H9 (cell line): ENCODE results near the gene CACTIN. TPM values are rescaled to one million over a fixed set of nuclear protein-coding genes. Genes with fewer than 3 reads are reported as not detected.

Source experiments
- DNase-seq: peaks from one replicate; pipeline ENCODE4 v3.0.0-alpha.2; 2017
- H2AFZ ChIP-seq: one replicate; pipeline ENCODE4 v1.6.1; 2013; ENCODE audit warnings: mild to moderate bottlenecking, low read length, control low read depth, moderate library complexity
- H2AK5ac ChIP-seq: 2 replicates; pipeline ENCODE4 v1.6.1; 2013; ENCODE audit warnings: low read length, control low read depth, mixed read lengths; ENCODE audit not compliant: insufficient read length
- H2BK120ac ChIP-seq: one replicate; pipeline ENCODE4 v1.6.1; 2013; ENCODE audit warnings: low read depth, mild to moderate bottlenecking, low read length, control low read depth, inconsistent platforms; ENCODE audit not compliant: poor library complexity, severe bottlenecking
- H2BK12ac ChIP-seq: 2 replicates; pipeline ENCODE4 v1.6.1; 2013; ENCODE audit warnings: low read length, control low read depth, mixed read lengths, low read depth; ENCODE audit not compliant: insufficient read length
- H2BK15ac ChIP-seq: 2 replicates; pipeline ENCODE4 v1.6.1; 2013; ENCODE audit warnings: low read depth, low read length, control low read depth
- H2BK20ac ChIP-seq: one replicate; pipeline ENCODE4 v1.6.1; 2013; ENCODE audit warnings: low read depth, mild to moderate bottlenecking, low read length, control low read depth, inconsistent platforms; ENCODE audit not compliant: poor library complexity, severe bottlenecking
- H2BK5ac ChIP-seq: 2 replicates; pipeline ENCODE4 v1.6.1; 2013; ENCODE audit warnings: low read length, control low read depth, mixed read lengths; ENCODE audit not compliant: insufficient read length
- H3K14ac ChIP-seq: 2 replicates; pipeline ENCODE4 v1.6.1; 2013; ENCODE audit warnings: low read length, control low read depth; ENCODE audit not compliant: insufficient read depth
- H3K18ac ChIP-seq: 2 replicates; pipeline ENCODE4 v1.6.1; 2013; ENCODE audit warnings: low read depth, mild to moderate bottlenecking, mixed read lengths, low read length, control low read depth; ENCODE audit not compliant: insufficient read length
- H3K23ac ChIP-seq: 2 replicates; pipeline ENCODE4 v1.6.1; 2013; ENCODE audit warnings: low read length, control low read depth, mixed read lengths, low read depth; ENCODE audit not compliant: insufficient read length
- H3K23me2 ChIP-seq: 2 replicates; pipeline ENCODE4 v1.6.1; 2013; ENCODE audit warnings: low read depth, mild to moderate bottlenecking, mixed read lengths, low read length, control low read depth; ENCODE audit not compliant: insufficient read length, poor library complexity, severe bottlenecking
- H3K27ac ChIP-seq: 2 replicates; pipeline ENCODE4 v1.5.1; 2013; ENCODE audit warnings: low read length, control low read depth, mixed read lengths, low read depth; ENCODE audit not compliant: insufficient read length
- H3K27me3 ChIP-seq: 2 replicates; pipeline ENCODE4 v1.6.1; 2013; ENCODE audit warnings: low read length, control low read depth, inconsistent platforms; ENCODE audit not compliant: insufficient read depth
- H3K4ac ChIP-seq: 2 replicates; pipeline ENCODE4 v1.6.1; 2013; ENCODE audit warnings: low read depth, mild to moderate bottlenecking, control low read depth, inconsistent platforms, low read length, moderate library complexity
- H3K4me1 ChIP-seq: 2 replicates; pipeline ENCODE4 v1.6.1; 2013; ENCODE audit warnings: low read length, control low read depth, inconsistent platforms; ENCODE audit not compliant: insufficient read depth
- H3K4me2 ChIP-seq: 2 replicates; pipeline ENCODE4 v1.6.1; 2013; ENCODE audit warnings: low read length, control low read depth, mixed read lengths; ENCODE audit not compliant: insufficient read length, insufficient read depth
- H3K56ac ChIP-seq: 2 replicates; pipeline ENCODE4 v1.6.1; 2013; ENCODE audit warnings: low read depth, mild to moderate bottlenecking, mixed read lengths, low read length, control low read depth; ENCODE audit not compliant: insufficient read length
- H3K79me1 ChIP-seq: 2 replicates; pipeline ENCODE4 v1.6.1; 2013; ENCODE audit warnings: low read depth, mild to moderate bottlenecking, moderate library complexity, low read length, control low read depth, inconsistent platforms; ENCODE audit not compliant: insufficient read depth, poor library complexity, severe bottlenecking
- H3K79me2 ChIP-seq: 2 replicates; pipeline ENCODE4 v1.6.1; 2013; ENCODE audit warnings: low read length, control low read depth, inconsistent platforms; ENCODE audit not compliant: insufficient read depth
- H3K9ac ChIP-seq: 2 replicates; pipeline ENCODE4 v1.6.1; 2013; ENCODE audit warnings: low read length, control low read depth, mixed read lengths; ENCODE audit not compliant: insufficient read length; ENCODE audit errors: extremely low read depth
- H3K9me3 ChIP-seq: one replicate; pipeline ENCODE4 v1.6.1; 2013; ENCODE audit warnings: low read depth, low read length, inconsistent platforms; ENCODE audit not compliant: control insufficient read depth
- H3T11ph ChIP-seq: one replicate; pipeline ENCODE4 v1.6.1; 2013; ENCODE audit warnings: mild to moderate bottlenecking, low read length, control low read depth, inconsistent platforms
- H4K20me1 ChIP-seq: one replicate; pipeline ENCODE4 v1.6.1; 2013; ENCODE audit not compliant: control insufficient read depth, insufficient read length, insufficient read depth
- H4K5ac ChIP-seq: 2 replicates; pipeline ENCODE4 v1.6.1; 2013; ENCODE audit warnings: low read depth, mild to moderate bottlenecking, mixed read lengths, low read length, control low read depth; ENCODE audit not compliant: insufficient read length
- H4K8ac ChIP-seq: replicated peaks from 2 replicates; pipeline ENCODE4 v1.6.1; 2013; ENCODE audit warnings: low read length, control low read depth, mixed read lengths, low read depth; ENCODE audit not compliant: insufficient read length
- H4K91ac ChIP-seq: 2 replicates; pipeline ENCODE4 v1.6.1; 2013; ENCODE audit warnings: low read depth, mild to moderate bottlenecking, moderate library complexity, mixed read lengths, low read length, control low read depth; ENCODE audit not compliant: insufficient read length
- H3K27ac Mint-ChIP-seq, 3 experiments: 2 replicates in 2 of 3; 3 replicates in 1 of 3; pipeline ENCODE4 v1.8.0; 2020 to 2021; ENCODE audit warnings: mixed read lengths in 3 of 3, mild to moderate bottlenecking in 1 of 3, moderate library complexity in 1 of 3
- H3K27me3 Mint-ChIP-seq: 2 replicates; pipeline ENCODE4 v1.8.0; 2021; ENCODE audit warnings: low read depth, mild to moderate bottlenecking, moderate library complexity, mixed read lengths
- H3K36me3 Mint-ChIP-seq, 3 experiments: 2 replicates in 2 of 3; 3 replicates in 1 of 3; pipeline ENCODE4 v1.8.0; 2020 to 2021; ENCODE audit warnings: low read depth in 3 of 3, mixed read lengths in 3 of 3; ENCODE audit not compliant: insufficient read depth in 1 of 3
- H3K4me1 Mint-ChIP-seq, 2 experiments: 2 replicates each; pipeline ENCODE4 v1.8.0; 2020; ENCODE audit warnings: mixed read lengths in 2 of 2
- H3K4me3 Mint-ChIP-seq, 2 experiments: 2 replicates in 1 of 2; 3 replicates in 1 of 2; pipeline ENCODE4 v1.8.0; 2020 to 2021; ENCODE audit warnings: mild to moderate bottlenecking in 2 of 2, mixed read lengths in 2 of 2, moderate library complexity in 1 of 2
- H3K9me3 Mint-ChIP-seq, 2 experiments: 2 replicates in 1 of 2; 3 replicates in 1 of 2; pipeline ENCODE4 v1.8.0; 2020; ENCODE audit warnings: mild to moderate bottlenecking in 2 of 2, mixed read lengths in 2 of 2, moderate library complexity in 1 of 2
- CTCF ChIP-seq: fragments of 200-600 bp; sonication (generic); conservative IDR thresholded peaks from 3 replicates; pipeline ENCODE4 v1.8.0; 2021; ENCODE audit warnings: antibody characterized with exemption, mild to moderate bottlenecking
- WGBS: extraction: QIAGEN DNeasy Blood & Tissue Kit; methylation state at CpG from one replicate; pipeline ENCODE4 v1.1.7; 2013; ENCODE audit warnings: missing lambda C conversion rate, low lambda C conversion rate, mixed read lengths; ENCODE audit not compliant: insufficient read length; ENCODE audit errors: extremely low coverage; 5-methylcytosine and 5-hydroxymethylcytosine counted together
- total RNA-seq: library from RNA; stranded (reverse); gene quantifications from 2 replicates; pipeline ENCODE4 v1.2.1, GENCODE V29; 2021

The CACTIN gene
- total RNA-seq, 1 experiment from 2014 or later: 37.3 TPM

DNA sequence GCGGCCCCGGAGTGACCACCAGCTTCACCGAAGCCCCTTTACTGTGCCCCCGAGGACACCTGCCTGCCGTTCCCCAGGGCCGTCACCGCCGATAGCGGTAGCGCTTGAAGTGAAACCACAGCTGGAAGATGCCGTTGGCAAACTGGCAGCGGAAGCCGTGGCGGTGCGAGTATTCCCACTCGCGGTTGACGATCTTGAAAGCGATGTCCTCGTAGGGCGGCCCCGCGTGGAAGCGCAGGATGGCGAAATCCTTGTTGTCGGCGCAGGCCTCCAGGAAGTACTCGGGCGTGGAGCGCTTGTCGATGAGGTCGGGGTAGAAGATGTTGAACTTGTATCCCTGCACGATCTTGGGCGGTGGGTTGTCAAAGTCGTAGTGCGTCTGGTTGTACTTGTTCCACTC lies 14.7 kb downstream of the CACTIN start:
- Histone ChIP-seq H3K4ac (no peak overlapping the region), H3K27me3 (no peaks in the 10 kb centered on the region), H3K23me2 (peaks cover 2% of the 10 kb centered on the region), H4K91ac (no peak overlapping the region), H2AFZ (no peak overlapping the region), H3K56ac (no peak overlapping the region), H3K18ac (no peak overlapping the region), H2BK120ac (no peak overlapping the region), H3K23ac (no peak overlapping the region), H3K27ac (no peak overlapping the region), H2AK5ac (no peak overlapping the region), H3K9ac (no peak overlapping the region), H2BK5ac (no peak overlapping the region), H2BK20ac (no peak overlapping the region), H3K4me1 (no peaks in the 10 kb centered on the region; the same call in 1 of the 2 replicates), H2BK15ac (no peak overlapping the region), H4K5ac (no peak overlapping the region), H4K8ac (no peak overlapping the region), H3K79me1 (no peaks in the 10 kb centered on the region), H3T11ph (no peak overlapping the region), H4K20me1 (no peaks in the 10 kb centered on the region), H3K4me2 (no peak overlapping the region), H3K9me3 (no peaks in the 10 kb centered on the region), H3K79me2 (no peaks in the 10 kb centered on the region), H2BK12ac (no peak overlapping the region), H3K14ac (no peak overlapping the region)
- Mint-ChIP-seq H3K4me1 (peaks cover 12% of the 10 kb centered on the region in 2 experiments), H3K27ac (peak overlapping the region in 1 of 3 experiments; percentile 78; a peak in 1 of 7 replicates), H3K36me3 (peaks cover 7 to 12% (median 7%) of the 10 kb centered on the region in 3 experiments; a peak in 6 of 7 replicates), H3K4me3 (no peak overlapping the region), H3K27me3 (no peaks in the 10 kb centered on the region; the same call in 1 of the 2 replicates), H3K9me3 (no peaks in the 10 kb centered on the region)
- no peak for DNase-seq
- no CpG with 5 or more reads among the region's 36 CpGs for WGBS
- TF ChIP-seq CTCF: no peak
